Stomach (tissue), 4 donors: ENCODE data around the gene C5orf47.
A peak's percentile ranks its signal among the peaks of the same experiment; 100 is the strongest.

Experiments used
- POLR2AphosphoS5 ChIP-seq, 3 donors: sonication (generic); formaldehyde crosslinking; IDR thresholded peaks; one replicate each; pipeline ENCODE4 v1.6.1; 2016; ENCODE audit warnings: antibody characterized with exemption in 3 of 3
- TF ChIP-seq, protein P1 (sequence below), 7 experiments: fragments of 450-650 bp in 4 of 7; fragments of 200-600 bp in 3 of 7; sonication (generic) in 3 of 7; IDR thresholded peaks; one replicate each; pipeline ENCODE4 v1.5.1; 2016 to 2019; ENCODE audit warnings: antibody characterized with exemption in 7 of 7, control low read depth in 2 of 7, mild to moderate bottlenecking in 1 of 7

DNA sequence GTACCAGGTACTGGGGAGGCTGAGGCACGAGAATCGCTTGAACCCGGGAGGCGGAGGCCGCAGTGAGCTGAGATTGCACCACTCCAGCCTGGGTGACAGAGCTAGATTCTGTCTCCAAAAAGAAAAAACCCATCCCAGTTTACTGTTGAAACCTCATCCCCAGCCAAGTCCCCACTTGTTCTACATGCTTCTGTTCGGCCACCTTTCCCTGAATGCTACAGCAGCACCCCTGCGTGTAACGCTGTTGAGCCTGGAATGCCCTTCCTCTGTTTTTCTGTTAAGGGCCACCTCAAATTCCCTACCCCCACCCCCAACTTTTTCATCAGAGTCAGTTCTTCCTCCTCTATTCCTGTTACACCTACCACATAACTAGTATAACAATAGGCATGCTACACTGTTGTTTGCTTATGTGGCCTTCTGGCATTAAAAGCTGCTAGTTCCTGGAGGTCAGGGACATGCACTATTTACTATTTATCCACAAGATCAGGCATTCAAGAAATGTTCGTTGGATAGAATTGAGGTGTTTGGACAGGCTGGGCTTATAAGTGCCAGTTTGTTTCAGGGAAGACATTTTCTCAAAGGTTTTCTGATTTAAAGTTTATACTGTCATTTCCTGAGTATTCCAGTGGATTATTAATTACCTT is 47.1 kb upstream of the C5orf47 start:
- TF ChIP-seq, protein P1, sequence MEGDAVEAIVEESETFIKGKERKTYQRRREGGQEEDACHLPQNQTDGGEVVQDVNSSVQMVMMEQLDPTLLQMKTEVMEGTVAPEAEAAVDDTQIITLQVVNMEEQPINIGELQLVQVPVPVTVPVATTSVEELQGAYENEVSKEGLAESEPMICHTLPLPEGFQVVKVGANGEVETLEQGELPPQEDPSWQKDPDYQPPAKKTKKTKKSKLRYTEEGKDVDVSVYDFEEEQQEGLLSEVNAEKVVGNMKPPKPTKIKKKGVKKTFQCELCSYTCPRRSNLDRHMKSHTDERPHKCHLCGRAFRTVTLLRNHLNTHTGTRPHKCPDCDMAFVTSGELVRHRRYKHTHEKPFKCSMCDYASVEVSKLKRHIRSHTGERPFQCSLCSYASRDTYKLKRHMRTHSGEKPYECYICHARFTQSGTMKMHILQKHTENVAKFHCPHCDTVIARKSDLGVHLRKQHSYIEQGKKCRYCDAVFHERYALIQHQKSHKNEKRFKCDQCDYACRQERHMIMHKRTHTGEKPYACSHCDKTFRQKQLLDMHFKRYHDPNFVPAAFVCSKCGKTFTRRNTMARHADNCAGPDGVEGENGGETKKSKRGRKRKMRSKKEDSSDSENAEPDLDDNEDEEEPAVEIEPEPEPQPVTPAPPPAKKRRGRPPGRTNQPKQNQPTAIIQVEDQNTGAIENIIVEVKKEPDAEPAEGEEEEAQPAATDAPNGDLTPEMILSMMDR (IDR thresholded peaks at IDR 0.05): no peak
- TF ChIP-seq POLR2AphosphoS5 (IDR thresholded peaks at IDR 0.05): peak in 1 of 3 donors; percentile 33
